ENCODE data around the gene RNF212B. TPM values are rescaled to one million over a fixed set of nuclear protein-coding genes. Genes with fewer than 3 reads are reported as not detected.

The RNF212B gene
- polyA plus RNA-seq, 2 of the 4 experiments (the other 2 are of a cell fraction) = not detected

DNA sequence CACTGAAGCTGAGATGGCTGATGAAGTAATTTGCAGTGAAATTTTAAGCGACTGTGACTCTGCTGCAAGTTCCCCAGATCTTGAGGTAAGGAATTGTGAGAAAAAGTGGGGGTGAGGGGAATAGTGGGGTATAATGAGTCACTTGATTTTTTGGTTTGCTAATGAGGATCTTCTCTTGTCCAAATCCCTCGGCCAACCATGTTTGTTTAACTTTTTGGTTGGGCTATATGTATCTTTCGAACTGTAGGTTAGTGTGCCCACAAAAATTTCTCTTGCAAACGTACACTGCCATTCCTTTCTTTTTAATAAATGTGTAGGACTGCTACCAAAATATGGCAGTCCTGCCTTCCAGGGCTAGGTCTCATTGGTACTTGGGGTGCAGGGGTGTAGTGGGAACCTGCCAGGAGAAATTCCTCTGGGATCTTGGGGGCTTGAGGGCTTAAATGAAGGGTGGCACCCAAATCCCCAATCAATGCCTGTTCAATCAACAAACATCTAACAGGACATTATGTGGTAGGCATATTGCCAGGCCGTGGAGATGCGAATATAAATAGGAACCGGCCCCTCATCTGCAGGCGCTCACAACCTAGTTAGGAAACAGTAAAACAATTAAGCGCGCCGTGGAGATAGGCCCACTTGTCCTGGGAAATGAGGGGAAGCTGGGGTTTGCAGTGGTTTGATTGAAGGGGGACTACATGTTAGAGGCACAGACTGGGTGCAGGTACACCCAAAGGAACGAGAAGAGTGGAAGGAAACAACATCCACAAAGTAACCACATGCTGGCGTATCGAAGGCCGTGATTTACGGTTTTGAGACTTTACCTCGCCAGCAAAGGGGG lies 82.2 kb downstream of the RNF212B start:
- Histone ChIP-seq H3K27ac (peak overlapping the region; percentile 83 to 91), H3K9me3 (no peaks in the 10 kb centered on the region), H3K4me1 (peaks cover 24% of the 10 kb centered on the region), H3K4me2 (peak overlapping the region; percentile 78), H3K4me3 (peak overlapping the region; percentile 37)
- 94% methylated on average over 17 of the region's 17 CpGs for WGBS (ENCODE audit: missing lambda C conversion rate)
- DNase-seq (ENCODE audit: low read depth in 1 of 2, low spot score in 1 of 2) (no peak), ATAC-seq (no peak), FAIRE-seq (no peak)
- TF ChIP-seq RNF2 (IDR thresholded peaks at IDR 0.05; ENCODE audit: borderline replicate concordance, low read depth) = no peak
- no peak for TF ChIP-seq ZNF302 (CRISPR knock-in tag; IDR thresholded peaks at IDR 0.05)
- TF ChIP-seq RFX5 (IDR thresholded peaks at IDR 0.05) = no peak
- TF ChIP-seq, protein P1, sequence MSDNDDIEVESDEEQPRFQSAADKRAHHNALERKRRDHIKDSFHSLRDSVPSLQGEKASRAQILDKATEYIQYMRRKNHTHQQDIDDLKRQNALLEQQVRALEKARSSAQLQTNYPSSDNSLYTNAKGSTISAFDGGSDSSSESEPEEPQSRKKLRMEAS (IDR thresholded peaks at IDR 0.05) = no peak
- TF ChIP-seq, protein P2, sequence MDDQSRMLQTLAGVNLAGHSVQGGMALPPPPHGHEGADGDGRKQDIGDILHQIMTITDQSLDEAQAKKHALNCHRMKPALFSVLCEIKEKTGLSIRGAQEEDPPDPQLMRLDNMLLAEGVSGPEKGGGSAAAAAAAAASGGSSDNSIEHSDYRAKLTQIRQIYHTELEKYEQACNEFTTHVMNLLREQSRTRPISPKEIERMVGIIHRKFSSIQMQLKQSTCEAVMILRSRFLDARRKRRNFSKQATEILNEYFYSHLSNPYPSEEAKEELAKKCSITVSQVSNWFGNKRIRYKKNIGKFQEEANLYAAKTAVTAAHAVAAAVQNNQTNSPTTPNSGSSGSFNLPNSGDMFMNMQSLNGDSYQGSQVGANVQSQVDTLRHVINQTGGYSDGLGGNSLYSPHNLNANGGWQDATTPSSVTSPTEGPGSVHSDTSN (IDR thresholded peaks at IDR 0.05) = no peak
- no peak for TF ChIP-seq ZC3H11A (IDR thresholded peaks at IDR 0.05)
- TF ChIP-seq BHLHE40 (IDR thresholded peaks at IDR 0.05; ENCODE audit: low read depth, low read length) = no peak
- ChIA-PET POLR2A (interaction anchor here (1.1 to 3.2 kb wide), 7 partner anchors 13 to 236 kb away, joined by 4 to 64 read pairs (median 13); partner anchors contain the start of genes ACIN1, BCL2L2, C14orf119 and HOMEZ), CTCF (interaction anchor here (0.6 to 5.2 kb wide), 9 partner anchors 10 to 60 kb away, joined by 3 to 30 read pairs (median 8); partner anchors contain the start of genes BCL2L2 and PPP1R3E)

DNA sequence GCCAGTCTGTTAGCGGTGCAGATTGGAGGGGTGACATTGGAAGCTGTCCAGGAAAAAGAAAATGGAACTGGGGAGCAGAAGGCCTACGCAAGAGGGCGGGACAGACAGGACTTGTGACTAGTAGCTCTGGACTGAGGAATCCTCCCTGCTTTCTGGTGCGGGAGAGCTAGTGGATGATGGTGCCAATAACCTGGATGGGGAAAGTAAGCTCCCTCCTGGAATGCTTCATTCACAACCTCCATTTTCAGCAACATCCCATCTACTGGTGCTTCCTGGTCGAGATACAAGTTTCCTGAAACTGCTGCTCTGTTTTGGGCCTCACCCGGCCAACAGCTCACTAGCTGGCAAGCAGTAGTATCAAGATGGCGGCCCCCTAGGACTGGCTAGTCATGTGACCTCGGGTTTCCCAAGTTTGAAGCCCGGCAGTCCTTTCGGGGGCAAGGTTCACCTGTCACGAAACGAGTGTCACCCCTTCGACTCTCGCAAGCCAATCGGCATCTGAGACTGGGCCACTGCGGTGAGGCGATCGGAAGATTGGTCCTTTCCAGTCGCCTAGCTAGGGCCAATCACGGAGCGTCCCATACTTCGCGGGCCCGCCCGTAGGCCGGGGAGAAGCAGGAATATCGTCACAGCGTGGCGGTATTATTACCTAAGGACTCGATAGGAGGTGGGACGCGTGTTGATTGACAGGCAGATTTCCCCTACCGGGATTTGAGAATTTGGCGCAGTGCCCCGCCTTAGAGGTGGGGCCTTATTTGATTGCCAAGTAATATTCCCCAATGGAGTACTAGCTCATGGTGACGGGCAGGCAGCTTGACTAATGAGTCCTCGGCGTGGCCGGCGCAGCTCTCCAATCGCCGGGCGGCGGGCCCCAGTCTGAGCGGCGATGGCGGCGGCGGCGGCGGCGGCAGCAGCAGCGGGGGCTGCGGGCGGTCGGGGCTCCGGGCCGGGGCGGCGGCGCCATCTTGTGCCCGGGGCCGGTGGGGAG lies 83.1 kb downstream of the RNF212B start, which contains the start of gene PABPN1:
Gene PABPN1 (plus strand): TSS at position 874 of the 988 bp plus-strand sequence. CDS start 13 bp downstream, at position 887.
- CTCF ChIA-PET = interaction anchor here (0.5 to 5.2 kb wide), 13 partner anchors 11 to 824 kb away, joined by 3 to 30 read pairs (median 7); partner anchors contain the start of genes BCL2L2 and PPP1R3E
- peaks cover 24% of the 10 kb centered on the region for H3K4me1 ChIP-seq
- peak within 1 kb of the TSS; percentile 99 to 100 for H3K27ac ChIP-seq
- H3K4me2 ChIP-seq = peak within 1 kb of the TSS; percentile 87
- peak; percentile 7 for FAIRE-seq
- 10% methylated on average over 32 of the region's 63 CpGs for WGBS (ENCODE audit: missing lambda C conversion rate)
- no peaks in the 10 kb centered on the region for H3K9me3 ChIP-seq
- ATAC-seq = peak; percentile 90 to 96
- H3K4me3 ChIP-seq = peak within 1 kb of the TSS; percentile 97
- POLR2A ChIA-PET = interaction anchor here (0.6 to 3.2 kb wide), 13 partner anchors 10 to 794 kb away, joined by 3 to 64 read pairs (median 5); partner anchors contain the start of genes ACIN1, BCL2L2, C14orf119 and DCAF11
- DNase-seq (ENCODE audit: low read depth in 1 of 2, low spot score in 1 of 2) = peak; percentile 98 to 100
- no peak for TF ChIP-seq NR3C1 (IDR thresholded peaks at IDR 0.05)
- no peak for TF ChIP-seq PHF8 (IDR thresholded peaks at IDR 0.05; ENCODE audit: borderline replicate concordance, low read depth)
- TF ChIP-seq HEYL (CRISPR knock-in tag; IDR thresholded peaks at IDR 0.05) = no peak; the same call in 1 of the 2 replicates
- TF ChIP-seq CBX2 (IDR thresholded peaks at IDR 0.05; ENCODE audit: borderline replicate concordance, low read depth) = no peak
- TF ChIP-seq RAD21 (conservative IDR thresholded peaks at IDR 0.05 in 1 of 2, IDR thresholded peaks at IDR 0.05 in 1 of 2) = no peak
- TF ChIP-seq KDM1A (IDR thresholded peaks at IDR 0.05; ENCODE audit: low read depth) = no peak
- TF ChIP-seq ELK1 (IDR thresholded peaks at IDR 0.05; ENCODE audit: low read depth, low read length) = no peak
- TF ChIP-seq MYC (IDR thresholded peaks at IDR 0.05; ENCODE audit: borderline replicate concordance, low read length) = no peak
- TF ChIP-seq HDAC2 (IDR thresholded peaks at IDR 0.05) = no peak
- TF ChIP-seq ZFP36 (IDR thresholded peaks at IDR 0.05; ENCODE audit: borderline replicate concordance, partially characterized antibody) = no peak
- TF ChIP-seq, protein P3, sequence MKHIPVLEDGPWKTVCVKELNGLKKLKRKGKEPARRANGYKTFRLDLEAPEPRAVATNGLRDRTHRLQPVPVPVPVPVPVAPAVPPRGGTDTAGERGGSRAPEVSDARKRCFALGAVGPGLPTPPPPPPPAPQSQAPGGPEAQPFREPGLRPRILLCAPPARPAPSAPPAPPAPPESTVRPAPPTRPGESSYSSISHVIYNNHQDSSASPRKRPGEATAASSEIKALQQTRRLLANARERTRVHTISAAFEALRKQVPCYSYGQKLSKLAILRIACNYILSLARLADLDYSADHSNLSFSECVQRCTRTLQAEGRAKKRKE (CRISPR knock-in tag; IDR thresholded peaks at IDR 0.05; ENCODE audit: low read depth) = 0 out of 2 replicates have a peak, but pooled peaks have one; percentile 46
- no peak for TF ChIP-seq HOXA7 (CRISPR knock-in tag; IDR thresholded peaks at IDR 0.05)
- TF ChIP-seq ESRRA (IDR thresholded peaks at IDR 0.05; ENCODE audit: borderline replicate concordance, low read length) = no peak
- no peak for TF ChIP-seq NFE2L2 (conservative IDR thresholded peaks at IDR 0.05; ENCODE audit: low read length)
- TF ChIP-seq MAFK (IDR thresholded peaks at IDR 0.05; ENCODE audit: partially characterized antibody) = no peak
- no peak for TF ChIP-seq EP300 (IDR thresholded peaks at IDR 0.05)
- TF ChIP-seq, protein P4, sequence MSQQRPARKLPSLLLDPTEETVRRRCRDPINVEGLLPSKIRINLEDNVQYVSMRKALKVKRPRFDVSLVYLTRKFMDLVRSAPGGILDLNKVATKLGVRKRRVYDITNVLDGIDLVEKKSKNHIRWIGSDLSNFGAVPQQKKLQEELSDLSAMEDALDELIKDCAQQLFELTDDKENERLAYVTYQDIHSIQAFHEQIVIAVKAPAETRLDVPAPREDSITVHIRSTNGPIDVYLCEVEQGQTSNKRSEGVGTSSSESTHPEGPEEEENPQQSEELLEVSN (IDR thresholded peaks at IDR 0.05; ENCODE audit: borderline replicate concordance, low read depth) = 0 out of 2 replicates have a peak, but pooled peaks have one; percentile 46
- no peak for TF ChIP-seq SREBF2 (IDR thresholded peaks at IDR 0.05)
- no peak for TF ChIP-seq POLR2A (IDR thresholded peaks at IDR 0.05; ENCODE audit: low read length)
- TF ChIP-seq GATA3 (IDR thresholded peaks at IDR 0.05; ENCODE audit: borderline replicate concordance) = no peak
- no peak for TF ChIP-seq FOXS1 (CRISPR knock-in tag; IDR thresholded peaks at IDR 0.05)
- no peak for TF ChIP-seq HMGXB4 (CRISPR knock-in tag; IDR thresholded peaks at IDR 0.05; ENCODE audit: borderline replicate concordance)
